Upper lobe of left lung (tissue), 6 donors: ENCODE data around the gene XIRP1. TPM values are rescaled to one million over a fixed set of nuclear protein-coding genes. Genes with fewer than 3 reads are reported as not detected.

ENCODE experiments used
- ATAC-seq, 2 donors: fragments of 200-7000 bp; cut with Tn5 transposase; one replicate each; pipeline ENCODE4 v1.9.1; 2022; ENCODE audit warnings: mild to moderate bottlenecking in 2 of 2, moderate library complexity in 2 of 2; ENCODE audit not compliant: low FRiP score in 2 of 2
- DNase-seq, 2 donors: peaks; one replicate each; pipeline ENCODE4 v3.0.0-alpha.2; 2019 to 2020
- H3K27ac ChIP-seq, 4 donors: fragments of 200-600 bp; sonication (generic); one replicate each; pipeline ENCODE4 v1.5.1; 2016 to 2019
- H3K27me3 ChIP-seq, 4 donors: fragments of 200-600 bp; sonication (generic); one replicate each; pipeline ENCODE4 v1.5.1; 2017 to 2019
- H3K36me3 ChIP-seq, 4 donors: fragments of 200-600 bp; sonication (generic); one replicate each; pipeline ENCODE4 v1.5.1; 2016 to 2019
- H3K4me1 ChIP-seq, 4 donors: fragments of 200-600 bp; sonication (generic); one replicate each; pipeline ENCODE4 v1.5.1; 2018 to 2019
- H3K4me3 ChIP-seq, 4 donors: fragments of 200-600 bp; sonication (generic); one replicate each; pipeline ENCODE4 v1.5.1; 2017 to 2019; ENCODE audit warnings: mild to moderate bottlenecking in 2 of 4, moderate library complexity in 1 of 4
- H3K9me3 ChIP-seq, 4 donors: fragments of 200-600 bp; sonication (generic); one replicate each; pipeline ENCODE4 v1.5.1; 2018 to 2019
- CTCF ChIP-seq, 6 experiments: fragments of 450-650 bp in 4 of 6; fragments of 200-600 bp in 2 of 6; sonication (generic) in 2 of 6; IDR thresholded peaks; one replicate each; pipeline ENCODE4 v1.5.1; 2016 to 2019; ENCODE audit warnings: antibody characterized with exemption in 6 of 6
- EP300 ChIP-seq, 4 donors: sonication (generic); formaldehyde crosslinking; IDR thresholded peaks; one replicate each; pipeline ENCODE4 v1.5.1; 2017; ENCODE audit warnings: antibody characterized with exemption in 4 of 4, control low read depth in 2 of 4
- POLR2A ChIP-seq, 4 donors: fragments of 450-650 bp; IDR thresholded peaks; one replicate each; pipeline ENCODE4 v1.5.1; 2016 to 2017; ENCODE audit warnings: antibody characterized with exemption in 4 of 4, mild to moderate bottlenecking in 2 of 4
- POLR2AphosphoS5 ChIP-seq, 2 donors: sonication (generic); formaldehyde crosslinking; IDR thresholded peaks; one replicate each; pipeline ENCODE4 v1.5.1; 2017; ENCODE audit warnings: antibody characterized with exemption in 2 of 2
- WGBS, 2 donors: methylation state at CpG; one replicate each; pipeline ENCODE4 v1.1.5; 2017 to 2018; 5-methylcytosine and 5-hydroxymethylcytosine counted together
- total RNA-seq, 6 donors: library from RNA; depleted of rRNA in 4 of 6; stranded (reverse); fragments of >200 nt in 4 of 6; gene quantifications; one replicate each; pipeline versions ENCODE4 v1.1.0 to v1.2.1, GENCODE V29; 2016 to 2021
- donor health status: DM: no; HTN: no; CAD: no; lungs with moderate emphysema.
- donor health status: DM: no; HTN: yes; CAD: no; lungs with severe emphysema.

XIRP1 gene
- total RNA-seq, 6 donors from 2014 or later = 0.07 to 1.2 (median 0.10) TPM; not detected in 3

- no peak for TF ChIP-seq EP300 (IDR thresholded peaks at IDR 0.05)
- peak in 1 of 2 donors; percentile 69 for TF ChIP-seq POLR2AphosphoS5 (IDR thresholded peaks at IDR 0.05)
- TF ChIP-seq POLR2A (IDR thresholded peaks at IDR 0.05) = no peak
- no peak for TF ChIP-seq CTCF (IDR thresholded peaks at IDR 0.05)
- ATAC-seq (peak; percentile 57 to 80), DNase-seq (no peak)
Measured at GRCh38 chr3:39166134-39166710, 26.2 kb downstream of the XIRP1 start.

GRCh38 chr3:39165518-39165917 lies 26.9 kb downstream of the XIRP1 start:
- TF ChIP-seq POLR2AphosphoS5 (IDR thresholded peaks at IDR 0.05) (no peak), CTCF (IDR thresholded peaks at IDR 0.05) (no peak), EP300 (IDR thresholded peaks at IDR 0.05) (no peak), POLR2A (IDR thresholded peaks at IDR 0.05) (no peak)
- peak overlapping the region in 2 of 4 donors; percentile 78 to 81 for H3K27ac ChIP-seq
- ATAC-seq (no peak), DNase-seq (no peak)
- no peak overlapping the region for H3K4me3 ChIP-seq
- H3K36me3 ChIP-seq = no peaks in the 10 kb centered on the region
- 59 to 76% methylated on average over 1 of the region's 1 CpG for WGBS, 2 donors
- H3K9me3 ChIP-seq = no peaks in the 10 kb centered on the region
- H3K27me3 ChIP-seq = no peaks in the 10 kb centered on the region
- peaks cover 16 to 26% (median 21%) of the 10 kb centered on the region in 4 donors for H3K4me1 ChIP-seq

More at GRCh38 chr3:39166134-39166710, 26.2 kb downstream of the XIRP1 start:
- Histone ChIP-seq H3K36me3 (no peaks in the 10 kb centered on the region), H3K4me3 (no peak overlapping the region), H3K27ac (peak overlapping the region; percentile 49 to 81 (median 70)), H3K27me3 (no peaks in the 10 kb centered on the region), H3K4me1 (peaks cover 16 to 26% (median 21%) of the 10 kb centered on the region in 4 donors), H3K9me3 (no peaks in the 10 kb centered on the region)
- WGBS, 2 donors = 58 to 59% methylated on average over 3 of the region's 3 CpGs

- ATAC-seq (no peak), DNase-seq (no peak)
- Histone ChIP-seq H3K27me3 (no peaks in the 10 kb centered on the region), H3K36me3 (no peaks in the 10 kb centered on the region), H3K4me1 (peaks cover 16 to 26% (median 21%) of the 10 kb centered on the region in 4 donors), H3K4me3 (no peak overlapping the region), H3K27ac (no peak overlapping the region), H3K9me3 (no peaks in the 10 kb centered on the region)
- no peak for TF ChIP-seq POLR2A (IDR thresholded peaks at IDR 0.05)
- no peak for TF ChIP-seq CTCF (IDR thresholded peaks at IDR 0.05)
- no peak for TF ChIP-seq POLR2AphosphoS5 (IDR thresholded peaks at IDR 0.05)
- TF ChIP-seq EP300 (IDR thresholded peaks at IDR 0.05) = no peak
- 87 to 93% methylated on average over 3 of the region's 3 CpGs for WGBS, 2 donors
Measured at GRCh38 chr3:39164414-39164813, 28.0 kb downstream of the XIRP1 start.

GRCh38 chr3:39158148-39158715 lies 34.2 kb downstream of the XIRP1 start:
- no peaks in the 10 kb centered on the region for H3K36me3 ChIP-seq
- DNase-seq (no peak), ATAC-seq (no peak)
- no peak overlapping the region for H3K4me3 ChIP-seq
- H3K27ac ChIP-seq = no peak overlapping the region
- peaks cover 4 to 15% (median 10%) of the 10 kb centered on the region in 4 donors for H3K4me1 ChIP-seq
- 76 to 87% methylated on average over 5 of the region's 5 CpGs for whole genome bisulfite sequencing, 2 donors
- H3K27me3 ChIP-seq = no peaks in the 10 kb centered on the region
- H3K9me3 ChIP-seq = no peaks in the 10 kb centered on the region
- TF ChIP-seq POLR2A (IDR thresholded peaks at IDR 0.05) (no peak), POLR2AphosphoS5 (IDR thresholded peaks at IDR 0.05) (no peak), CTCF (IDR thresholded peaks at IDR 0.05) (no peak), EP300 (IDR thresholded peaks at IDR 0.05) (no peak)
